Fibroblast of villous mesenchyme (primary cell): Measurements from ENCODE around the gene AGR2. TPM values are rescaled to one million over a fixed set of nuclear protein-coding genes. Genes with fewer than 3 reads are reported as not detected.
A peak's percentile ranks its signal among the peaks of the same experiment; 100 is the strongest.

Experiments used
- DNase-seq: peaks from one replicate; pipeline ENCODE4 v3.0.0-alpha.2; 2010; ENCODE audit warnings: low read depth
- H3K4me3 ChIP-seq: 2 replicates; pipeline ENCODE4 v1.5.1; 2011; ENCODE audit warnings: low read depth, mild to moderate bottlenecking, low read length
- total RNA-seq: library from RNA; depleted of rRNA; stranded (reverse); fragments of >200 nt; gene quantifications from 2 replicates; pipeline ENCODE4 v1.2.3, GENCODE V29; 2012
- TF ChIP-seq, protein P1 (sequence below): IDR thresholded peaks from 2 replicates; pipeline ENCODE4 v1.5.1; 2012; ENCODE audit warnings: low read depth, mild to moderate bottlenecking, low read length; ENCODE audit not compliant: insufficient read depth

AGR2 gene
- total RNA-seq, 1 donor: not detected

DNA sequence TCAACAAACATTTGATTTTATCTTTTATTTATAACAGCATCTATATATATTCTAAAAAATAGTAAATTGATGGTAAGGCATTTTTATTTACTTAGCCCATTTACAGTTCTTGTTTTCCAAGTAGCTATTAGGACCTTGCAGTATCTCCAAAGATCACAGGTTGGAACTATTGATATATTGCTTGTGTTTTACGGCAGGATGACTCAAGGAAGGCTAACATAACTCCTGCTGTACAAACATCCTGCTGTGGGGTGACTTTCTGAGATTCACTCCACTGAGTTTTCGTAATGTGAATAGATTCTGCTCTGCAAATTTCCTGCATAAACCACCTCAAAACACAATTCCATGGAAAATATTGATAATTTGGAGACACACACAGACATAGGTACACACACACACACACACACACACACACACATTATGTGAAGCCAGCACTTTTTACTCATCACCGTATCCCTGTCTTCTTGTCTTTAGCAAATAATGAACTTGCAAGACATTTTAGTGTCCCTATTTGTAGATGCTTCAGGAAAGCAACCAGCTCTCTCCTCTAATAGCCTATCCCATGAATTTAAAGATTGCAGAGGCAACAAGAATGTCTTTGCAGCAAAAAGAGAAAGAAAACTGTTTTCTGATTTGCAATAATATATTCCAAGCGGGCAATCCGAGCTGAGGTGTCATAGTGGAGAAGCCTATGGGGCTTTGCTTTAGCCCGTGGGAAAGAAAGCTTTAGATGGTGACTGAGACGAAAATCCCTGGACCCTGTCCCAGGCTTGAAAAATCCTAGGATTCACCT is 722 bp downstream of the AGR2 start:
- TF ChIP-seq, protein P1, sequence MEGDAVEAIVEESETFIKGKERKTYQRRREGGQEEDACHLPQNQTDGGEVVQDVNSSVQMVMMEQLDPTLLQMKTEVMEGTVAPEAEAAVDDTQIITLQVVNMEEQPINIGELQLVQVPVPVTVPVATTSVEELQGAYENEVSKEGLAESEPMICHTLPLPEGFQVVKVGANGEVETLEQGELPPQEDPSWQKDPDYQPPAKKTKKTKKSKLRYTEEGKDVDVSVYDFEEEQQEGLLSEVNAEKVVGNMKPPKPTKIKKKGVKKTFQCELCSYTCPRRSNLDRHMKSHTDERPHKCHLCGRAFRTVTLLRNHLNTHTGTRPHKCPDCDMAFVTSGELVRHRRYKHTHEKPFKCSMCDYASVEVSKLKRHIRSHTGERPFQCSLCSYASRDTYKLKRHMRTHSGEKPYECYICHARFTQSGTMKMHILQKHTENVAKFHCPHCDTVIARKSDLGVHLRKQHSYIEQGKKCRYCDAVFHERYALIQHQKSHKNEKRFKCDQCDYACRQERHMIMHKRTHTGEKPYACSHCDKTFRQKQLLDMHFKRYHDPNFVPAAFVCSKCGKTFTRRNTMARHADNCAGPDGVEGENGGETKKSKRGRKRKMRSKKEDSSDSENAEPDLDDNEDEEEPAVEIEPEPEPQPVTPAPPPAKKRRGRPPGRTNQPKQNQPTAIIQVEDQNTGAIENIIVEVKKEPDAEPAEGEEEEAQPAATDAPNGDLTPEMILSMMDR: no peak
- no peak overlapping the region for H3K4me3 ChIP-seq
- peak; percentile 27 for DNase-seq

DNA sequence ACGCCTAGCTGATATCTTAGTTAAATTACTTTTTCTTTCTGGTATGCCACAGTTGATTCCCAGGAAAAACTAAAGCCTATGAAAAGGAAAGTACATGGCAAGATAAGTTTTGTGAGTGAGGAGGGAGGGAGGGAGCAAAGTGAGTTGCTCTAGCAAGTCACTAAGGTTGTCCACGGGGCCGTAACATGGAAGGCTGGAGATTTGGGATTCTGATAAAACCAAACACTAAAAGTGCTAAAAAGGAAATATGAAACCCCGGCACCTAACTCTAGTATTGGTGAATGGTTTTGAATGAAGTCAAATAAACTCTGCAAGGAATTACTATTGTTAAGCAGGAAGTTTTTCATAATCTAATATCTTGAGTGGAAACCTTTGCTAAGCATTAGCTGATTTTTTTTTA is 1.7 kb downstream of the AGR2 start:
- H3K4me3 ChIP-seq: no peak overlapping the region
- no peak for DNase-seq
- TF ChIP-seq, protein P1: no peak

DNA sequence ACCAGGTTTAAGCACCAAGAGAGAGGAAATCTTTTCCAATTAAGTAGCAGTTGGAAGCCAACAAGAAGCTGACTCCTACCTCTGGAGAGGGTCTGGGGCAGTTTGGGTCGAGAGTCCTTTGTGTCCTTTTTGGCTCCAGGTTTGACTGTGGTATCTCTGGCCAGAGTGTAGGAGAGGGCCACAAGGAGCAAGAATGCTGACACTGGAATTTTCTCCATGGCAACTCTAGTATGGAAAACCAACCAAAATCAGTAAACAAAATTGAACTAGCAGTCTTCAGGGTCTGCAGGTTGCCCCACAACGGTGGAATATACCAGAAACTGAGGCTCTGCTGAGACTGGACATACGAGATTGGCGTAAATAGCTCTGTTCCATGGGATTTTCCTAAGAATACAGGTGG is 3.2 kb downstream of the AGR2 start:
- H3K4me3 ChIP-seq: no peak overlapping the region
- TF ChIP-seq, protein P1: no peak
- no peak for DNase-seq

DNA sequence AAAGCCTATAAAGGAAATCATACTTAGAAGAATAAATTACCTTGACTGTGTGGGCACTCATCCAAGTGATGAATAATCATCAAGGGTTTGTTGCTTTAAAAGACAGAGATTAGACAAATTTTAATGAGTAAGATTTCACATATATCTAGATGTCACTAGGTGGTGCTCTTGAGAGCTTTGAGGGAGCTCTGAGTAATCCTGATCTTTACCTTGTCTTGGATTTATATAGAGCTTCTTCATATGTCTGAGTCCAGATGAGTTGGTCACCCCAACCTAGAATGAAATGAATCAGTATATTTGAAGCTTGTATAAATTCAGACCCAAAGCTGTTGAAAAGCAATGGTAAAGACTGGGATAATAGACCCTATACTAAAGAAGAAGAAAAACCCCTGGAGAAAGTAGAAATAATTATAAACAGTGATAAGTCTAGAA is 3.7 kb downstream of the AGR2 start:
- DNase-seq: peak; percentile 68
- no peak overlapping the region for H3K4me3 ChIP-seq
- TF ChIP-seq, protein P1: peak; percentile 62

DNA sequence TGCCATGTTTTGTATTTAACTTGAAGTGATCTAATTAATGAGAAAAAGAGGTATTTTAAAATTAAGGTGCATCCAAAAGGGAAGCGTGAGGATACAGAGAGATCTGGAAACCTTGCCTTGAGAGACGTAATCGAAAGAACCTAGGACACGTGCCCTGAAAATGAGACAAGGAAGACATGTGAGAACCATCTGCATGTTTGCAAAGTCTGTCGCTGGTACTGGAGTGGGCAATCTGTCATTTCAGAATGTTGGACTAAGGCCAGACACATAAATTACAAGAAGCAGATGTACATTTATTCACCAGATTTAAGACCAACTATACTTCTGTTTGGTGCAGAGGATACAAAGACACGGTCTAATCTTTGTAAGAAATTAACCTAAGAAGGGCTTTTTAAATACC is 9.2 kb downstream of the AGR2 start:
- DNase-seq: no peak
- TF ChIP-seq, protein P1: no peak
- no peak overlapping the region for H3K4me3 ChIP-seq

DNA sequence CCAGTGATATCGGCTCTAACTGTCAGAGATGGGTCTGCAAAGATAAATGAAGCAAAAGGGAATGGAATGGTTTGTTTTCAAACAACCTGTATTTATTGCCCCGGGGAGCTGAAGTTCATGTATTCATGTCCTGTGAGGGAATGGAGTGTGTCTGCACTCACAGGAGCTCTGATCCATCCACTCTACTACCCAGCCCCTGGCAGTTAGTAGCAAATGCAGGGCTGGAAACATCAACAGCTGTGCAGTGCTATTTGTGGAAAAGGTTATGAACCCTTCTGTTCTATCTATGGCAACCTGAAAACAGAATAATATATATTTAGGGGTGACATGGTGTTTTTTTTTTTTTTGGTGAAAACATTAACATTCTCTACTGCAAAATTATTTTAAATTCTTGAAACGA is 9.8 kb downstream of the AGR2 start:
- TF ChIP-seq, protein P1: no peak
- no peak overlapping the region for H3K4me3 ChIP-seq
- DNase-seq: no peak
